ENCODE measurements around the gene EPHA2.

The EPHA2 gene

GRCh38 chr1:16139473-16139962 is 16.4 kb downstream of the EPHA2 start:
- no peaks in the 10 kb centered on the region for H3K9me3 ChIP-seq (ENCODE audit: control extremely low read depth in 1 of 5, control insufficient read depth in 4 of 5, insufficient read depth in 2 of 5, low read depth in 1 of 5, low read length in 4 of 5)
- peaks cover 0 to 2% (median 0%) of the 10 kb centered on the region in 5 experiments for H3K27me3 ChIP-seq (replicated peaks in 2 of 5; ENCODE audit: control insufficient read depth in 4 of 5, insufficient read depth in 5 of 5, low read length in 4 of 5)
- CTCF ChIA-PET, result interaction anchor here (3.6 kb wide), 1 partner anchor 57 kb away, joined by 12 read pairs; no protein-coding TSS in a partner anchor
- no peaks in the 10 kb centered on the region for H3K36me3 ChIP-seq (ENCODE audit: control insufficient read depth in 4 of 4, insufficient read depth in 4 of 4, low read length in 3 of 4)
- POLR2A ChIA-PET, result no interaction called here
- peaks cover 0 to 23% (median 17%) of the 10 kb centered on the region in 4 experiments for H3K4me1 ChIP-seq (ENCODE audit: control extremely low read depth in 1 of 4, control insufficient read depth in 4 of 4, insufficient read depth in 4 of 4, low read length in 3 of 4)
- no peak for DNase-seq
- H3K27ac ChIP-seq (ENCODE audit: insufficient read depth in 1 of 2, low read depth in 1 of 2, low read length in 2 of 2, poor library complexity in 1 of 2, severe bottlenecking in 2 of 2), result no peak overlapping the region
- 90% methylated on average over 3 of the region's 3 CpGs for WGBS (ENCODE audit: insufficient coverage)
- H3K4me3 ChIP-seq (ENCODE audit: control insufficient read depth in 1 of 7, extremely low read depth in 1 of 7, insufficient read depth in 4 of 7, low read depth in 2 of 7, low read length in 6 of 7), result no peak overlapping the region

- peaks cover 0 to 21% (median 17%) of the 10 kb centered on the region in 4 experiments for H3K4me1 ChIP-seq (ENCODE audit: control extremely low read depth in 1 of 4, control insufficient read depth in 4 of 4, insufficient read depth in 4 of 4, low read length in 3 of 4)
- CTCF ChIA-PET, result interaction anchor here (1.1 to 3.6 kb wide), 2 partner anchors 43 to 56 kb away, joined by 3 to 12 read pairs; no protein-coding TSS in a partner anchor
- WGBS (ENCODE audit: insufficient coverage), result 98% methylated on average over 7 of the region's 9 CpGs
- H3K27ac ChIP-seq (ENCODE audit: insufficient read depth in 1 of 2, low read depth in 1 of 2, low read length in 2 of 2, poor library complexity in 1 of 2, severe bottlenecking in 2 of 2), result no peak overlapping the region
- no peak overlapping the region for H3K4me3 ChIP-seq (ENCODE audit: control insufficient read depth in 1 of 7, extremely low read depth in 1 of 7, insufficient read depth in 4 of 7, low read depth in 2 of 7, low read length in 6 of 7)
- DNase-seq, result no peak
- peaks cover 0 to 2% (median 0%) of the 10 kb centered on the region in 5 experiments for H3K27me3 ChIP-seq (replicated peaks in 2 of 5; ENCODE audit: control insufficient read depth in 4 of 5, insufficient read depth in 5 of 5, low read length in 4 of 5)
- POLR2A ChIA-PET, result interaction anchor here (0.6 kb wide), 1 partner anchor 755 kb away, joined by 3 read pairs; no protein-coding TSS in a partner anchor
- no peaks in the 10 kb centered on the region for H3K36me3 ChIP-seq (ENCODE audit: control insufficient read depth in 4 of 4, insufficient read depth in 4 of 4, low read length in 3 of 4)
- H3K9me3 ChIP-seq (ENCODE audit: control extremely low read depth in 1 of 5, control insufficient read depth in 4 of 5, insufficient read depth in 2 of 5, low read depth in 1 of 5, low read length in 4 of 5), result no peaks in the 10 kb centered on the region
Measured at GRCh38 chr1:16138772-16139221, 17.1 kb downstream of the EPHA2 start.

- peaks cover 0 to 21% (median 17%) of the 10 kb centered on the region in 4 experiments for H3K4me1 ChIP-seq (ENCODE audit: control extremely low read depth in 1 of 4, control insufficient read depth in 4 of 4, insufficient read depth in 4 of 4, low read length in 3 of 4)
- POLR2A ChIA-PET, result interaction anchor here (0.6 kb wide), 1 partner anchor 754 kb away, joined by 3 read pairs; no protein-coding TSS in a partner anchor
- H3K9me3 ChIP-seq (ENCODE audit: control extremely low read depth in 1 of 5, control insufficient read depth in 4 of 5, insufficient read depth in 2 of 5, low read depth in 1 of 5, low read length in 4 of 5), result no peaks in the 10 kb centered on the region
- 96% methylated on average over 31 of the region's 31 CpGs for WGBS (ENCODE audit: insufficient coverage)
- H3K27me3 ChIP-seq (replicated peaks in 2 of 5; ENCODE audit: control insufficient read depth in 4 of 5, insufficient read depth in 5 of 5, low read length in 4 of 5), result peaks cover 0 to 2% (median 0%) of the 10 kb centered on the region in 5 experiments
- no peak for DNase-seq
- CTCF ChIA-PET, result interaction anchor here (1.1 to 3.6 kb wide), 3 partner anchors 43 to 59 kb away, joined by 3 to 12 read pairs (median 10); no protein-coding TSS in a partner anchor
- H3K36me3 ChIP-seq (ENCODE audit: control insufficient read depth in 4 of 4, insufficient read depth in 4 of 4, low read length in 3 of 4), result no peaks in the 10 kb centered on the region
- no peak overlapping the region for H3K4me3 ChIP-seq (ENCODE audit: control insufficient read depth in 1 of 7, extremely low read depth in 1 of 7, insufficient read depth in 4 of 7, low read depth in 2 of 7, low read length in 6 of 7)
- no peak overlapping the region for H3K27ac ChIP-seq (ENCODE audit: insufficient read depth in 1 of 2, low read depth in 1 of 2, low read length in 2 of 2, poor library complexity in 1 of 2, severe bottlenecking in 2 of 2)
Measured at GRCh38 chr1:16137890-16138467, 17.9 kb downstream of the EPHA2 start.

- WGBS (ENCODE audit: insufficient coverage), result 84% methylated on average over 6 of the region's 12 CpGs
- no peak for DNase-seq
- peaks cover 0 to 2% (median 0%) of the 10 kb centered on the region in 5 experiments for H3K27me3 ChIP-seq (replicated peaks in 2 of 5; ENCODE audit: control insufficient read depth in 4 of 5, insufficient read depth in 5 of 5, low read length in 4 of 5)
- no peaks in the 10 kb centered on the region for H3K36me3 ChIP-seq (ENCODE audit: control insufficient read depth in 4 of 4, insufficient read depth in 4 of 4, low read length in 3 of 4)
- ChIA-PET CTCF (interaction anchor here (2.8 kb wide), 1 partner anchor 57 kb away, joined by 10 read pairs; no protein-coding TSS in a partner anchor), POLR2A (no interaction called here)
- H3K4me3 ChIP-seq (ENCODE audit: control insufficient read depth in 1 of 7, extremely low read depth in 1 of 7, insufficient read depth in 4 of 7, low read depth in 2 of 7, low read length in 6 of 7), result no peak overlapping the region
- peaks cover 0 to 4% (median 0%) of the 10 kb centered on the region in 4 experiments for H3K4me1 ChIP-seq (ENCODE audit: control extremely low read depth in 1 of 4, control insufficient read depth in 4 of 4, insufficient read depth in 4 of 4, low read length in 3 of 4)
- no peak overlapping the region for H3K27ac ChIP-seq (ENCODE audit: insufficient read depth in 1 of 2, low read depth in 1 of 2, low read length in 2 of 2, poor library complexity in 1 of 2, severe bottlenecking in 2 of 2)
- H3K9me3 ChIP-seq (ENCODE audit: control extremely low read depth in 1 of 5, control insufficient read depth in 4 of 5, insufficient read depth in 2 of 5, low read depth in 1 of 5, low read length in 4 of 5), result no peaks in the 10 kb centered on the region
Measured at GRCh38 chr1:16135501-16135900, 20.4 kb downstream of the EPHA2 start.

GRCh38 chr1:16134906-16135305 is 21.0 kb downstream of the EPHA2 start:
- Histone ChIP-seq H3K9me3 (ENCODE audit: control extremely low read depth in 1 of 5, control insufficient read depth in 4 of 5, insufficient read depth in 2 of 5, low read depth in 1 of 5, low read length in 4 of 5) (no peaks in the 10 kb centered on the region), H3K4me1 (ENCODE audit: control extremely low read depth in 1 of 4, control insufficient read depth in 4 of 4, insufficient read depth in 4 of 4, low read length in 3 of 4) (peaks cover 0 to 4% (median 0%) of the 10 kb centered on the region in 4 experiments), H3K27ac (ENCODE audit: insufficient read depth in 1 of 2, low read depth in 1 of 2, low read length in 2 of 2, poor library complexity in 1 of 2, severe bottlenecking in 2 of 2) (no peak overlapping the region), H3K4me3 (ENCODE audit: control insufficient read depth in 1 of 7, extremely low read depth in 1 of 7, insufficient read depth in 4 of 7, low read depth in 2 of 7, low read length in 6 of 7) (no peak overlapping the region), H3K36me3 (ENCODE audit: control insufficient read depth in 4 of 4, insufficient read depth in 4 of 4, low read length in 3 of 4) (no peaks in the 10 kb centered on the region), H3K27me3 (replicated peaks in 2 of 5; ENCODE audit: control insufficient read depth in 4 of 5, insufficient read depth in 5 of 5, low read length in 4 of 5) (peaks cover 0 to 1% (median 0%) of the 10 kb centered on the region in 5 experiments)
- ChIA-PET POLR2A (no interaction called here), CTCF (no interaction called here)
- WGBS (ENCODE audit: insufficient coverage), result 96% methylated on average over 16 of the region's 16 CpGs
- no peak for DNase-seq

- 91% methylated on average over 30 of the region's 33 CpGs for WGBS (ENCODE audit: insufficient coverage)
- ChIA-PET POLR2A (interaction anchor here (0.5 kb wide), 1 partner anchor 39 kb away, joined by 3 read pairs; no protein-coding TSS in a partner anchor), CTCF (interaction anchor here (1.0 to 1.1 kb wide), 2 partner anchors 13 to 17 kb away, joined by 3 to 4 read pairs; no protein-coding TSS in a partner anchor)
- H3K27ac ChIP-seq (ENCODE audit: insufficient read depth in 1 of 2, low read depth in 1 of 2, low read length in 2 of 2, poor library complexity in 1 of 2, severe bottlenecking in 2 of 2), result no peak overlapping the region
- no peaks in the 10 kb centered on the region for H3K27me3 ChIP-seq (replicated peaks in 2 of 5; ENCODE audit: control insufficient read depth in 4 of 5, insufficient read depth in 5 of 5, low read length in 4 of 5)
- no peak overlapping the region for H3K4me3 ChIP-seq (ENCODE audit: control insufficient read depth in 1 of 7, extremely low read depth in 1 of 7, insufficient read depth in 4 of 7, low read depth in 2 of 7, low read length in 6 of 7)
- no peak for DNase-seq
- H3K36me3 ChIP-seq (ENCODE audit: control insufficient read depth in 4 of 4, insufficient read depth in 4 of 4, low read length in 3 of 4), result no peaks in the 10 kb centered on the region
- H3K4me1 ChIP-seq (ENCODE audit: control extremely low read depth in 1 of 4, control insufficient read depth in 4 of 4, insufficient read depth in 4 of 4, low read length in 3 of 4), result no peaks in the 10 kb centered on the region
- no peaks in the 10 kb centered on the region for H3K9me3 ChIP-seq (ENCODE audit: control extremely low read depth in 1 of 5, control insufficient read depth in 4 of 5, insufficient read depth in 2 of 5, low read depth in 1 of 5, low read length in 4 of 5)
Measured at GRCh38 chr1:16134066-16134801, 21.6 kb downstream of the EPHA2 start.
